SK-N-SH (cell line): ENCODE results near the gene UTP4. TPM values are rescaled to one million over a fixed set of nuclear protein-coding genes. Genes with fewer than 3 reads are reported as not detected.

Experiments used
- CTCF ChIA-PET: fragments of 300-600, 350-600 bp; formaldehyde crosslinking; extraction: SDS; loops from one replicate; lab custom pipeline; 2021; lab: Yijun Ruan, JAX
- POLR2A ChIA-PET: fragments of 350-600 bp; sonication (Branson Sonifier 250); formaldehyde crosslinking; extraction: SDS; loops from one replicate; lab custom pipeline; 2020; ENCODE audit warnings: antibody characterized with exemption, inconsistent platforms; lab: Yijun Ruan, JAX
- DNase-seq: peaks from one replicate; pipeline ENCODE4 v3.0.0; 2012
- H2AFZ ChIP-seq: fragments of 200-600 bp; sonication (generic); 2 replicates; pipeline ENCODE4 v1.8.1; 2016; ENCODE audit warnings: antibody characterized with exemption, mild to moderate bottlenecking, low read depth
- H3F3A ChIP-seq: fragments of 200-600 bp; sonication (generic); replicated peaks from 2 replicates; pipeline ENCODE3; 2016; ENCODE audit warnings: antibody characterized with exemption, mild to moderate bottlenecking; ENCODE audit not compliant: insufficient read depth
- H3K27ac ChIP-seq, 2 experiments: fragments of 200-500 bp in 1 of 2; fragments of 200-600 bp in 1 of 2; sonication (Bioruptor generic) in 1 of 2; sonication (generic), shearing (Covaris generic) in 1 of 2; 2 replicates each; pipeline versions ENCODE4 v1.5.1 to v1.6.1; 2014 to 2016; ENCODE audit warnings: low read depth in 2 of 2, inconsistent platforms in 1 of 2, low read length in 1 of 2, mild to moderate bottlenecking in 1 of 2, mixed read lengths in 1 of 2
- H3K27me3 ChIP-seq: fragments of 200-600 bp; sonication (generic), shearing (Covaris generic); 2 replicates; pipeline ENCODE4 v1.6.1; 2016; ENCODE audit warnings: mixed run types; ENCODE audit not compliant: insufficient read depth
- H3K36me3 ChIP-seq, 2 experiments: fragments of 200-500 bp in 1 of 2; fragments of 200-600 bp in 1 of 2; sonication (Bioruptor generic) in 1 of 2; sonication (generic) in 1 of 2; replicated peaks in 1 of 2; 2 replicates each; pipeline versions ENCODE3 to v1.5.1; 2014 to 2016; ENCODE audit warnings: low read length in 1 of 2, mild to moderate bottlenecking in 1 of 2; ENCODE audit not compliant: insufficient read depth in 2 of 2, control insufficient read depth in 1 of 2
- H3K4me1 ChIP-seq, 2 experiments: fragments of 200-500 bp in 1 of 2; fragments of 200-600 bp in 1 of 2; sonication (Bioruptor generic) in 1 of 2; sonication (generic), shearing (Covaris generic) in 1 of 2; 2 replicates each; pipeline versions ENCODE4 v1.5.1 to v1.6.1; 2014 to 2016; ENCODE audit warnings: low read depth in 1 of 2, low read length in 1 of 2, mixed run types in 1 of 2; ENCODE audit not compliant: insufficient read depth in 2 of 2, control insufficient read depth in 1 of 2
- H3K4me2 ChIP-seq: fragments of 200-600 bp; sonication (generic), shearing (Covaris generic); 2 replicates; pipeline ENCODE4 v1.6.1; 2017; ENCODE audit warnings: mixed run types
- H3K4me3 ChIP-seq, 2 experiments: fragments of 200-500 bp in 1 of 2; fragments of 200-600 bp in 1 of 2; sonication (Bioruptor generic) in 1 of 2; sonication (generic), shearing (Covaris generic) in 1 of 2; 2 replicates each; pipeline versions ENCODE4 v1.5.1 to v1.8.1; 2014 to 2016; ENCODE audit warnings: low read depth in 2 of 2, inconsistent platforms in 1 of 2, low read length in 1 of 2, mild to moderate bottlenecking in 1 of 2, mixed read lengths in 1 of 2, moderate library complexity in 1 of 2
- H3K79me2 ChIP-seq: fragments of 200-600 bp; sonication (generic); 2 replicates; pipeline ENCODE4 v1.8.1; 2017; ENCODE audit warnings: mild to moderate bottlenecking; ENCODE audit not compliant: insufficient read depth
- H3K9ac ChIP-seq: fragments of 200-600 bp; sonication (generic); 2 replicates; pipeline ENCODE4 v1.6.1; 2017; ENCODE audit warnings: mixed run types
- H3K9me2 ChIP-seq: fragments of 200-600 bp; sonication (generic); 2 replicates; pipeline ENCODE4 v1.6.1; 2017; ENCODE audit warnings: mixed run types
- H3K9me3 ChIP-seq: fragments of 200-600 bp; sonication (generic); 2 replicates; pipeline ENCODE4 v1.6.1; 2017; ENCODE audit warnings: mixed run types, mild to moderate bottlenecking, moderate library complexity
- H4K20me1 ChIP-seq: fragments of 200-600 bp; sonication (generic); 2 replicates; pipeline ENCODE4 v1.6.1; 2017; ENCODE audit warnings: mild to moderate bottlenecking, mixed run types; ENCODE audit not compliant: insufficient read depth
- CHD2 ChIP-seq: fragments of 150-350 bp; IDR thresholded peaks from 2 replicates; pipeline ENCODE4 v1.6.1; 2018; ENCODE audit warnings: low read length; ENCODE audit not compliant: partially characterized antibody
- EZH2phosphoT487 ChIP-seq: fragments of 200-600 bp; sonication (generic); IDR thresholded peaks from 2 replicates; pipeline ENCODE4 v1.6.1; 2017; ENCODE audit warnings: low read depth, mixed run types, mild to moderate bottlenecking, antibody characterized with exemption, moderate library complexity, borderline replicate concordance
- FOSL2 ChIP-seq: IDR thresholded peaks from 2 replicates; pipeline ENCODE4 v1.4.0; 2012; ENCODE audit warnings: low read depth, mild to moderate bottlenecking, moderate library complexity, borderline replicate concordance
- FOXM1 ChIP-seq: IDR thresholded peaks from 2 replicates; pipeline ENCODE4 v1.4.0; 2012; ENCODE audit warnings: low read depth, mild to moderate bottlenecking
- GATA2 ChIP-seq: sonication (generic); formaldehyde crosslinking; IDR thresholded peaks from 2 replicates; pipeline ENCODE4 v1.5.0; 2020; ENCODE audit warnings: mild to moderate bottlenecking, missing genetic modification reagents
- MXI1 ChIP-seq: IDR thresholded peaks from 2 replicates; pipeline ENCODE4 v1.6.1; 2012; ENCODE audit warnings: mild to moderate bottlenecking, low read depth, low read length, improper control_type of control experiment
- NFIC ChIP-seq: IDR thresholded peaks from 2 replicates; pipeline ENCODE4 v1.4.0; 2012; ENCODE audit warnings: borderline replicate concordance
- POLR2AphosphoS5 ChIP-seq: IDR thresholded peaks from 2 replicates; pipeline ENCODE4 v1.6.1; 2012; ENCODE audit warnings: low read depth, low read length
- RAD21 ChIP-seq: IDR thresholded peaks from 2 replicates; pipeline ENCODE4 v1.6.1; 2012; ENCODE audit warnings: mild to moderate bottlenecking, low read length
- RXRA ChIP-seq: IDR thresholded peaks from 2 replicates; pipeline ENCODE4 v1.4.0; 2012; ENCODE audit warnings: low read depth, mild to moderate bottlenecking, borderline replicate concordance
- SMC3 ChIP-seq: IDR thresholded peaks from 2 replicates; pipeline ENCODE4 v1.6.1; 2012; ENCODE audit warnings: low read depth, low read length, improper control_type of control experiment
- TEAD4 ChIP-seq: IDR thresholded peaks from 2 replicates; pipeline ENCODE4 v1.4.0; 2012; ENCODE audit warnings: mild to moderate bottlenecking, borderline replicate concordance; ENCODE audit not compliant: insufficient read depth
- USF2 ChIP-seq: fragments of 150-350 bp; IDR thresholded peaks from 2 replicates; pipeline ENCODE4 v1.6.1; 2017; ENCODE audit warnings: antibody characterized with exemption, low read length, low read depth, borderline replicate concordance
- YY1 ChIP-seq: IDR thresholded peaks from 2 replicates; pipeline ENCODE4 v1.4.0; 2012; ENCODE audit warnings: low read depth, mild to moderate bottlenecking
- WGBS: methylation state at CpG from one replicate; pipeline ENCODE4 v1.1.6; 2017; ENCODE audit warnings: low lambda C conversion rate; 5-methylcytosine and 5-hydroxymethylcytosine counted together
- polyA plus RNA-seq, 3 experiments: library from polyadenylated mRNA; depleted of rRNA; stranded (reverse); fragments of >200 nt; gene quantifications; 2 replicates each; pipeline ENCODE4 v1.2.3, GENCODE V29; 2012
- TF ChIP-seq, protein P1 (sequence below): fragments of 200-600 bp; sonication (generic); IDR thresholded peaks from 2 replicates; pipeline ENCODE4 v1.6.1; 2017; ENCODE audit warnings: antibody characterized with exemption, mild to moderate bottlenecking, moderate library complexity
- TF ChIP-seq, protein P2 (sequence below): IDR thresholded peaks from 2 replicates; pipeline ENCODE4 v1.4.0; 2012; ENCODE audit warnings: low read depth, borderline replicate concordance
- TF ChIP-seq, protein P3 (sequence below): fragments of 150-350 bp; IDR thresholded peaks from 2 replicates; pipeline ENCODE4 v1.6.1; 2016; ENCODE audit warnings: mild to moderate bottlenecking, low read depth, low read length

UTP4 gene
- polyA plus RNA-seq, 1 of the 3 experiments (the other 2 are of a cell fraction), result 66.5 TPM

GRCh38 chr16:69109486-69110270 lies 22.8 kb upstream of the UTP4 start:
- 0 out of 2 replicates have a peak, but pooled peaks cover 8% of the 10 kb centered on the region for H4K20me1 ChIP-seq
- H3K9me2 ChIP-seq, result no peaks in the 10 kb centered on the region
- H3K4me3 ChIP-seq, result no peak overlapping the region
- ChIA-PET CTCF (interaction anchor here (0.9 to 7.1 kb wide), 3 partner anchors 15 to 262 kb away, joined by 3 to 62 read pairs (median 4); no protein-coding TSS in a partner anchor), POLR2A (no interaction called here)
- WGBS, result 96% methylated on average over 27 of the region's 48 CpGs
- DNase-seq, result no peak
- H3K27me3 ChIP-seq, result no peaks in the 10 kb centered on the region
- peaks cover 5 to 11% of the 10 kb centered on the region in 2 experiments; a peak in 1 of 4 replicates for H3K4me1 ChIP-seq
- H3K9me3 ChIP-seq, result no peaks in the 10 kb centered on the region
- no peak overlapping the region for H3K4me2 ChIP-seq
- peaks cover 4 to 30% of the 10 kb centered on the region in 2 experiments for H3K36me3 ChIP-seq
- H3K27ac ChIP-seq, result no peak overlapping the region
- H2AFZ ChIP-seq, result no peak overlapping the region
- TF ChIP-seq RAD21 (no peak), SMC3 (no peak), CHD2 (no peak), MXI1 (no peak), NFIC (no peak), YY1 (no peak), TEAD4 (no peak)
- TF ChIP-seq, protein P1, sequence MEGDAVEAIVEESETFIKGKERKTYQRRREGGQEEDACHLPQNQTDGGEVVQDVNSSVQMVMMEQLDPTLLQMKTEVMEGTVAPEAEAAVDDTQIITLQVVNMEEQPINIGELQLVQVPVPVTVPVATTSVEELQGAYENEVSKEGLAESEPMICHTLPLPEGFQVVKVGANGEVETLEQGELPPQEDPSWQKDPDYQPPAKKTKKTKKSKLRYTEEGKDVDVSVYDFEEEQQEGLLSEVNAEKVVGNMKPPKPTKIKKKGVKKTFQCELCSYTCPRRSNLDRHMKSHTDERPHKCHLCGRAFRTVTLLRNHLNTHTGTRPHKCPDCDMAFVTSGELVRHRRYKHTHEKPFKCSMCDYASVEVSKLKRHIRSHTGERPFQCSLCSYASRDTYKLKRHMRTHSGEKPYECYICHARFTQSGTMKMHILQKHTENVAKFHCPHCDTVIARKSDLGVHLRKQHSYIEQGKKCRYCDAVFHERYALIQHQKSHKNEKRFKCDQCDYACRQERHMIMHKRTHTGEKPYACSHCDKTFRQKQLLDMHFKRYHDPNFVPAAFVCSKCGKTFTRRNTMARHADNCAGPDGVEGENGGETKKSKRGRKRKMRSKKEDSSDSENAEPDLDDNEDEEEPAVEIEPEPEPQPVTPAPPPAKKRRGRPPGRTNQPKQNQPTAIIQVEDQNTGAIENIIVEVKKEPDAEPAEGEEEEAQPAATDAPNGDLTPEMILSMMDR, result no peak
- TF ChIP-seq, protein P2, sequence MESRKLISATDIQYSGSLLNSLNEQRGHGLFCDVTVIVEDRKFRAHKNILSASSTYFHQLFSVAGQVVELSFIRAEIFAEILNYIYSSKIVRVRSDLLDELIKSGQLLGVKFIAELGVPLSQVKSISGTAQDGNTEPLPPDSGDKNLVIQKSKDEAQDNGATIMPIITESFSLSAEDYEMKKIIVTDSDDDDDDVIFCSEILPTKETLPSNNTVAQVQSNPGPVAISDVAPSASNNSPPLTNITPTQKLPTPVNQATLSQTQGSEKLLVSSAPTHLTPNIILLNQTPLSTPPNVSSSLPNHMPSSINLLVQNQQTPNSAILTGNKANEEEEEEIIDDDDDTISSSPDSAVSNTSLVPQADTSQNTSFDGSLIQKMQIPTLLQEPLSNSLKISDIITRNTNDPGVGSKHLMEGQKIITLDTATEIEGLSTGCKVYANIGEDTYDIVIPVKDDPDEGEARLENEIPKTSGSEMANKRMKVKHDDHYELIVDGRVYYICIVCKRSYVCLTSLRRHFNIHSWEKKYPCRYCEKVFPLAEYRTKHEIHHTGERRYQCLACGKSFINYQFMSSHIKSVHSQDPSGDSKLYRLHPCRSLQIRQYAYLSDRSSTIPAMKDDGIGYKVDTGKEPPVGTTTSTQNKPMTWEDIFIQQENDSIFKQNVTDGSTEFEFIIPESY, result no peak
- H3K79me2 ChIP-seq, result no peaks in the 10 kb centered on the region
- no peak overlapping the region for H3K9ac ChIP-seq
- no peaks in the 10 kb centered on the region for H3F3A ChIP-seq

GRCh38 chr16:69110406-69110805 lies 22.0 kb upstream of the UTP4 start:
- Histone ChIP-seq H2AFZ (no peak overlapping the region), H3K9me2 (no peaks in the 10 kb centered on the region), H3K9me3 (no peaks in the 10 kb centered on the region), H3F3A (peaks cover 1% of the 10 kb centered on the region), H3K27me3 (no peaks in the 10 kb centered on the region), H3K79me2 (no peaks in the 10 kb centered on the region), H3K9ac (no peak overlapping the region), H3K4me3 (no peak overlapping the region), H3K36me3 (peaks cover 4 to 36% of the 10 kb centered on the region in 2 experiments), H3K27ac (no peak overlapping the region), H4K20me1 (0 out of 2 replicates have a peak, but pooled peaks cover 8% of the 10 kb centered on the region), H3K4me1 (peaks cover 5 to 10% of the 10 kb centered on the region in 2 experiments; a peak in 1 of 4 replicates), H3K4me2 (no peak overlapping the region)
- ChIA-PET POLR2A (no interaction called here), CTCF (interaction anchor here (0.9 to 7.1 kb wide), 2 partner anchors 14 to 208 kb away, joined by 3 to 62 read pairs; no protein-coding TSS in a partner anchor)
- no peak for DNase-seq
- WGBS, result 94% methylated on average over 7 of the region's 7 CpGs
- TF ChIP-seq YY1 (no peak), FOSL2 (no peak), CHD2 (no peak), GATA2 (no peak), RXRA (no peak), EZH2phosphoT487 (no peak), POLR2AphosphoS5 (no peak), FOXM1 (no peak), MXI1 (no peak), USF2 (no peak)
- TF ChIP-seq, protein P2, result no peak
- TF ChIP-seq, protein P3, sequence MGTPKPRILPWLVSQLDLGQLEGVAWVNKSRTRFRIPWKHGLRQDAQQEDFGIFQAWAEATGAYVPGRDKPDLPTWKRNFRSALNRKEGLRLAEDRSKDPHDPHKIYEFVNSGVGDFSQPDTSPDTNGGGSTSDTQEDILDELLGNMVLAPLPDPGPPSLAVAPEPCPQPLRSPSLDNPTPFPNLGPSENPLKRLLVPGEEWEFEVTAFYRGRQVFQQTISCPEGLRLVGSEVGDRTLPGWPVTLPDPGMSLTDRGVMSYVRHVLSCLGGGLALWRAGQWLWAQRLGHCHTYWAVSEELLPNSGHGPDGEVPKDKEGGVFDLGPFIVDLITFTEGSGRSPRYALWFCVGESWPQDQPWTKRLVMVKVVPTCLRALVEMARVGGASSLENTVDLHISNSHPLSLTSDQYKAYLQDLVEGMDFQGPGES, result no peak
